Measurements from ENCODE around the gene HMGCL.
A peak's percentile ranks its signal among the peaks of the same experiment; 100 is the strongest.
"Not testable (repeated sequence)": the region's sequence is repeated elsewhere in the genome, so short reads cannot be mapped to it uniquely, and the experiment has no call there.

The HMGCL gene

DNA sequence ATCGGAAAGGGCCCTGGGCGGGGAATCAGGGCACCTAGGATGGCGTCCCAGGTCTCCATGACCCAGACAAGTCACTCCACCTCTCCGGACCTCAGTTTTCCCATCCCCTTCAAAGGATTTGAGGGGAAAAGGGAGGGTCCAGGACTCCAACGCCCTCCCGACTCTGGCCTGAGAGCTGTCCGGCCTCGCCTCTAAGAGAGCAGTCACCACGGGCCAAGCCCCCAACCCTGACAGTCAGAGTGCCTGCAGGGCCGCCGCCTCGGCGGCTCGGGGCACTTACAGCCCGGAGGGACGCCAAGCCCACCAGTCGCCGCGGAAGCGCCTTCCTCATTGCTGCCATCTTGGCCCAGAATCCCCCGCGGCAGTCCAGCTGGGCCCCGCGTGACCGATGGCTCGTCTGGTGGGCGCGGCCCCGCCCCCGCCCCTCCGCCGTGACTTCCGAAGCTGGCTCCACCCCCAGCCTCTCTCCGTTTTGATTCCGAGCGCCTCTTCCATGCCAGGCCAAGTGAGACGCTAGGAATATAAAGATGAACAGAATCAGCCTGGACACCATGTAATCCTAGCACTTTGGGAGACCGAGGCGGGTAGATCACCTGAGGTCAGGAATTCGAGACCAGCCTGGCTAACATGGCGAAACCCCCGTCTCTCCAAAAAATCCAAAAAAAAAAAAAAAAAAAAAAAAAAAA lies at the start of gene HMGCL:
TSS of gene HMGCL (minus strand) at position 354 of the 686 bp plus-strand sequence. CDS start at position 340, 14 bp downstream.
- intact Hi-C loops (cut with DNase I): loop anchor here (5.0 kb wide), 1 partner anchor 42 kb away; the partner anchor contains the start of gene FUCA1
- DNase-seq: peak; percentile 83 to 97 (median 93)

DNA sequence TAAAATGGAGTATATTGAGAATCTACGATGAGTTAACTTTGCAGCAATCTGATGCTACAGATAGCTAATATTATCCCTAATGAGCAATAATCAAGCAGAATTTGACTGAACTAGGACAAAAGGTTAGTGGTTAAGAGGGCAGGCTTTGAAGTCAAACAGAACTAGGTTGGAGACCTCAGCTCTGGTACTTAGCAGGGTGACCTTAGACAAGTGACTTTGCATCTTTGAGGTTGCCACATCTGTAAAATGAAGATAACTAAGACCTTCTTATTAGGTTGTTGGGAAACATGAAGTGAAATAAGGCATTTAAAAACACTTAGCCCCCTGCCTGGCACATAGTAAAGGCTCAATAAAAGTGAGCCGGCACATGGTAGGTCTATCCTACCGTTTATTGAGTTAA lies 47.2 kb upstream of the HMGCL start:
- intact Hi-C loops (cut with DNase I): no loop called here
- no peak for DNase-seq

- peak in 6 of 42 donors; percentile 2 to 38 (median 12) for DNase-seq
- intact Hi-C loops (cut with DNase I): loop anchor here (5.0 to 10.0 kb wide), 2 partner anchors 42 to 94 kb away; partner anchors contain the start of genes HMGCL and PITHD1
Observed at GRCh38 chr1:23869051-23869450, 43.8 kb upstream of the HMGCL start.

DNA sequence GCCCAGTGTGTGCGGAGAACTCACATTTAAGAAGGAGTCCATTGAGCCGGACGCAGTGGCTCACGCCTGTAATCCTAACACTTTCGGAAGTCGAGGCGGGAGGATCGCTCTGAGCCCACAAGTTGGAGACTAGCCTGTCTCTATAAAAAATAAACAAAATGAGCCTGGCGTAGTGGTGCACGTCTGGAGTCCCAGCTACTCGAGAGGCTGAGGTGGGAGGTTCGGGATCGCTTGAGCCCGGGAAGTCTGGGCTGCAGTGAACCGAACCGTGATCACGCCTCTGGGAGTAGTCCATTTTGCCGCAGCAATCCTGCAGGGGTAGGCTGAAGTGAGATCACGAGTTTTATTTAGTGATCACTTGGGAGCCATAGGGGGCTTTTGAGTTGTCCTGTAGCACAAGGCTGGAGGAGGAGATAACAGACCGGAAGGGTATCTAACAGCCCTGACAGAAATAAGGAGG lies 43.4 kb upstream of the HMGCL start:
- intact Hi-C loops (cut with DNase I): loop anchor here (5.0 to 10.0 kb wide), 2 partner anchors 41 to 94 kb away; partner anchors contain the start of genes HMGCL and PITHD1
- DNase-seq: peak in 27 of 42 donors; percentile 4 to 59 (median 27)

GRCh38 chr1:23867895-23868556 lies 42.8 kb upstream of the HMGCL start, which contains the start of gene FUCA1:
FUCA1 (minus strand) TSS chr1:23868290; CDS start chr1:23868286, 4 bp downstream.
- intact Hi-C loops (cut with DNase I): loop anchor here (5.0 to 10.0 kb wide), 2 partner anchors 41 to 93 kb away; partner anchors contain the start of genes HMGCL and PITHD1
- DNase-seq: peak; percentile 88 to 97 (median 95)

- intact Hi-C loops (cut with DNase I): loop anchor here (5.0 to 10.0 kb wide), 2 partner anchors 40 to 93 kb away; partner anchors contain the start of genes HMGCL and PITHD1
- no peak for DNase-seq
Observed at GRCh38 chr1:23867542-23867894, 42.3 kb upstream of the HMGCL start.

- intact Hi-C loops (cut with DNase I): loop anchor here (5.0 to 10.0 kb wide), 2 partner anchors 38 to 91 kb away; partner anchors contain the start of genes HMGCL and PITHD1
- DNase-seq: peak in 4 of 42 donors; percentile 5 to 38 (median 18)
Observed at GRCh38 chr1:23865543-23865930, 40.3 kb upstream of the HMGCL start.

DNA sequence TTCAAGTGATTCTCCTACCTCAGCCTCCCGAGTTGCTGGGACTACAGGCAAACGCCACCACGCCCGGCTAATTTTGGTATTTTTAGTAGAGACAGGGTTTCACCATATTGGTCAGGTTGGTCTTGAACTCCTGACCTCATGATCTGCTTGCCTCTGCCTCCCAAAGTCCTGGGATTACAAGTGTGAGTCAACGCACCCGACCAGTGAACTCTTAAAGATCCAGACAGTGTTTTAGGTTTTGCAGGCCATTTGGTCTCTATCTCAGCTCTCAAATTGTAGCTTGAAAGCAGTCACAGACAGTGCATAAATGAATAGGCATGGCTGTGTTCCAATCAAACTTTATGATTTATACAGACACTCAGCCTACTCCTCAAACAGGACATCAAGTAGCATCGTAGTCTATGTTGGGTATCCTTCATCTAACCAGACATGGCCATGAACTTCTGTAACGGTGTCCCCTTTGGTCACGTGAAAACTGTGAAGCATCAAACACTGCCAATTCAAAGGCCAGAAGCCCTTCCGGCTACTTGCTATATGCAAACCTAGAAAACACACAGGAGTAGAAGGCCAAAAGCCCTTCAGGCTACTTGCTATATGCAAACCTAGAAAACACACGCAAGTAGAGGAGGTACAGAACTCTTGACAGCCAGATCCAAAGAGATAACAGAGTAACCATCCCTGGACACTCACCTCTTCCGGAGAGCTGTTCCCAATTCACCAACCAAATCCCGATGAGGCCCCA lies 39.7 kb upstream of the HMGCL start:
- no peak for DNase-seq
- intact Hi-C loops (cut with DNase I): loop anchor here (5.0 to 10.0 kb wide), 2 partner anchors 38 to 90 kb away; partner anchors contain the start of genes HMGCL and PITHD1

DNA sequence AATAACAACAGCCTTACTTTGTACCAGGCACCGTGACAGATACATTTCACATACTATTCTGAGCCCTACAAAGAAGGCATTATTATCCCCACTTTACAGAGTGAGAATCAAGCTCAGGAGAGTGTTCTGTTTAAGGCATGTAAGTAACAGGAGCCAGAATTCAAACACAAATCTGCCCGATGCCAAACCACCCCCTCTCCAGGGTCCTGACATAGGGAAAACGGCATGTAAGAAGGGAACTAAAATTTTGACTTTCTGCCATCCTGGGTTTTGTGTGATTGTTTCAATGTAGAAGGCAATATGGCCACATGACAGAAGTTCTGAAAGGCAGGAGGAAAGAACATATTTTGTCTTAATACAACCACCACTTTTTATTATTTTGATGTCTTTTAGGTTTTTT lies 37.4 kb upstream of the HMGCL start:
- no peak for DNase-seq
- intact Hi-C loops (cut with DNase I): loop anchor here (10.0 kb wide), 1 partner anchor 88 kb away; the partner anchor contains the start of gene PITHD1

DNA sequence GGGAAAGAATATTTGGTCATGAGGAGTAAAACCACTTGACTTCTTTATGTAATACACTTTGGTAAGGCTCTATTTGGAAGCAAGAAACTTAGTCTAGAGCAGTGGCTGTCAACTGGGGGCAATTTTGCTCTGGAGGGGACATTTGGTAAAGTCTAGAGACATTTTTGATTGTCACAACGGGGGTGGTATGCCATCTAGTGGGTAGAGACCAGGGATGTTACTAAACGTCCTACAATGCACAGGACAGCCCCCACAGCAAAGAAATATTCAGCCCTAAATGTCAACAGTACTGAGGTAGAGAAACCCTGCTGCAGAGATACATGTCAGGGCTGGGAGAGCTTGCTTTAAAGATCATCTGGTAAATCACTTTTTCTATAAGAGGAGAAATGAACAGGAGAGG lies 29.3 kb upstream of the HMGCL start:
- intact Hi-C loops (cut with DNase I): no loop called here

GRCh38 chr1:23853124-23853523 lies 27.9 kb upstream of the HMGCL start:
- intact Hi-C loops (cut with DNase I); DNase-seq: not testable (repeated sequence)

More for the DNA sequence above, 29.3 kb upstream of the HMGCL start:
- DNase-seq: peak in 1 of 42 donors; percentile 10

- intact Hi-C loops (cut with DNase I); DNase-seq: not testable (repeated sequence)
Observed at GRCh38 chr1:23851406-23851805, 26.2 kb upstream of the HMGCL start.

DNA sequence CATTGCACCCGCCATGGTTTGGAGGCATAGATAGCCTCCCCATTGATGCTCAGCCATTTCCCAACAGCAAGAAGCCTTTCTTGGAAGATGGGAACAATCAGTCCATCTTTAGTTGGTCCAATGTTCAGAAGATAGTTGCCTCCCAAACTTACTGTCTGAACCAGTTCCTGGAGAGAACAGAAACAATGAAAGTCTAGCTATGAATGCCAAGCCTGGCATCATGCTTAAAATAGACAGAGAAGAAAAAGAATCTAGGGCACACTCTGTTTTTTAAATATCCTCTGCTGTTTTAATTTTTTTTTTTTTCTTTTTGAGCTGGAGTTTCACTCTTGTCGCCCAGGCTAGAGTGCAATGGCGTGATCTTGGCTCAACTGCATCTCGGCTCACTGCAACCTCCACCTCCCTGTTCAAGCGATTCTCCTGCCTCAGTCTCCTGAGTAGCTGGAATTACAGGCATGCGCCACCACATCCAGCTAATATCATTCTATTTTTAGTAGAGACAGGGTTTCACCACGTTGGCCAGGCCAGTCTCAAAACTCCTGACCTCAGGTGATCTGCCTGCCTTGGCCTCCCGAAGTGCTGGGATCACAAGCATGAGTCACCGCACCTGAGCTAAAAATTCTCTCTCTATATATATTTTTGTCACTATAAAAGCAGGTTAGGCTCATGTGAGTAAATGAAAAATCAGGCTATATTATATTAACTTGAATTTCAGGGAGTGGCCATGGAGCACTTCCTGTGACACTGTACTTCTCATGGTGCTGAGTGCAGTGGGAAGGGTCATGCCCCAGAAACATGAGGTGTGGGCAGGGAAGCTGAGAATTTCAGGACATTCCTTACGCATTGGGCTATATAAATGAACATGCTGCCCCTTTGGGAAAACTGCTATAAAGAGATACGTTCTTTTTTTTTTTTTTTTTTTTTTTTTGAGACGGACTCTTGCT lies 23.7 kb upstream of the HMGCL start:
- intact Hi-C loops (cut with DNase I): no loop called here
- peak in 21 of 42 donors; percentile 6 to 66 (median 30) for DNase-seq

GRCh38 chr1:23847482-23848095 lies 22.4 kb upstream of the HMGCL start:
- DNase-seq; intact Hi-C loops (cut with DNase I): not testable (repeated sequence)

DNA sequence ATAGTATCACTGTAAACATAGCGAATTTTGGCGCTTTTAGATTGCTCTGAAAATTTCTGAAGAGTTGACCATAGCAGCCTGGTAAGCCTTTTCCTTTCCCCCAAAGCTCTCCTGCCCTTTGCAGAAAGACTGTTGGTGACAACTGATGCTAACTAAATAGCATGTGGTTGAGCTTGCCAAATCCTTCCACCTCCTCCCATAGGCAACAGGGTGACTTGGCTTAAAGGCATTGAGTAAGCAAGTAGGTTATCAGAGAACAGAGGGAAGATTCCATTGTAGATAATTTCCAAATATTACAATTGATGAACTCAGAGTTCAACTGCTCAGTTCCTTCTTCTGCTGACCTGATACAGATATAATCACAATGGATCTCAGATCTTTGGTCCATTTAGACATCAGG lies 19.9 kb upstream of the HMGCL start:
- no peak for DNase-seq
- intact Hi-C loops (cut with DNase I): no loop called here

DNA sequence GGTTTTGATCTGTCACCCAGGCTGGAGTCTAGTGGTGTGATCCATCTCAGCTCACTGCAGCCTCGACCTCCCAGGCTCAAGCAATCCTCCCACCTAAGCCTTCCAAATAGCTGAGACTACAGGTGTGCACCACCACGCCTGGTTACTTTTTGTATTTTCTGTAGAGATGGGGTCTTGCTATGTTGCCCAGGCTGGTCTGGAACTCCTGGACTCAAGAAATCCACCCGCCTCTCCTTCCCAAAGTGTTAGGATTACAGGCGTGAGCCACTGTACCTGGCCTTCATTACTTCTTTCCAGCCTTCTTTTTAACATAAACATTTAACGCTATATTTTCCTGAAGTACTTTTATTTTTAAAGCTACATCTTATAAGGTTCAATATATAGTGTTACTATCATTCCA lies 18.4 kb upstream of the HMGCL start:
- DNase-seq: no peak
- intact Hi-C loops (cut with DNase I): no loop called here

DNA sequence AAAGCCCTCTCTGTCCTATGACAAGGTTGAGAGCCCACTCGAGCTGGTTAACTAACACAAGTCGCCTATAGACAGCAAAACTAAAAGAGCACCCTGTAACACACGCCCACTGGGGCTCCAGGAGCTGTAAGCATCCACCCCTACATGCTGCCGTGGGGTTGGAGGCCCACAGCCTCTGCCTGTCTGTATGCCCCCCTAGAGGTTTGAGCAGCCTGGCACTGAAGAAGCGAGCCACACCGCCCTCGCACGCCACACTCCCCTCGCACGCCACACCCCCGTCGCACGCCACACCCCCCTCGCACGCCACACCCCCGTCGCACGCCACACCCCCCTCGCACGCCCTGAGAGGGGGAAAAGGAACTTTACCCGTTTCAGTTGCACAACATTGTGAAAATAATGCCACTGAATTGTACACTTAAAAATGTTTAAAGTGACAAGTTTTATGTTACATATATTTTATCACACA lies 13.2 kb upstream of the HMGCL start:
- intact Hi-C loops (cut with DNase I): no loop called here
- DNase-seq: peak in 40 of 42 donors; percentile 19 to 80 (median 60)

Measured in head of caudate nucleus (tissue), 42 donors.